ENCODE results near the gene ETFBKMT.

GRCh38 chr12:31712877-31713276, 53.4 kb downstream of the ETFBKMT start:
- no peak for TF ChIP-seq CTCF (IDR thresholded peaks at IDR 0.05)
- no peak for TF ChIP-seq POLR2A (IDR thresholded peaks at IDR 0.05)

All from right lobe of liver (tissue), 4 donors.